Chondrocyte (in vitro differentiated cells): Measurements from ENCODE around the gene UQCRC1. TPM values are rescaled to one million over a fixed set of nuclear protein-coding genes. Genes with fewer than 3 reads are reported as not detected.
A peak's percentile ranks its signal among the peaks of the same experiment; 100 is the strongest.

Source experiments
- DNase-seq: peaks from one replicate; pipeline ENCODE4 v3.0.0; 2021; ENCODE audit warnings: mixed read lengths, low spot score
- H3K27ac Mint-ChIP-seq: one replicate; pipeline ENCODE4 v1.8.0; 2021; ENCODE audit warnings: mild to moderate bottlenecking, moderate library complexity, mixed read lengths; ENCODE audit not compliant: unreplicated experiment
- H3K27me3 Mint-ChIP-seq: 2 replicates; pipeline ENCODE4 v1.8.0; 2021; ENCODE audit warnings: low read depth, mixed read lengths
- H3K36me3 Mint-ChIP-seq: 2 replicates; pipeline ENCODE4 v1.8.0; 2021; ENCODE audit warnings: low read depth, mixed read lengths
- H3K4me1 Mint-ChIP-seq: 2 replicates; pipeline ENCODE4 v1.8.0; 2021; ENCODE audit warnings: low read depth, mild to moderate bottlenecking, mixed read lengths
- H3K4me3 Mint-ChIP-seq: one replicate; pipeline ENCODE4 v1.8.0; 2021; ENCODE audit warnings: mild to moderate bottlenecking, moderate library complexity, mixed read lengths; ENCODE audit not compliant: unreplicated experiment
- H3K9me3 Mint-ChIP-seq: 2 replicates; pipeline ENCODE4 v1.8.0; 2021; ENCODE audit warnings: low read depth, mixed read lengths
- total RNA-seq: library from RNA; stranded (reverse); gene quantifications from 3 replicates; pipeline ENCODE4 v1.2.1, GENCODE V29; 2021
- TF ChIP-seq, protein P1 (sequence below): fragments of 200-600 bp; sonication (generic); IDR thresholded peaks from 2 replicates; pipeline ENCODE4 v1.5.0; 2021; ENCODE audit warnings: antibody characterized with exemption, mild to moderate bottlenecking, moderate library complexity

UQCRC1 gene
- total RNA-seq, 1 donor from 2014 or later, result 258 TPM

DNA sequence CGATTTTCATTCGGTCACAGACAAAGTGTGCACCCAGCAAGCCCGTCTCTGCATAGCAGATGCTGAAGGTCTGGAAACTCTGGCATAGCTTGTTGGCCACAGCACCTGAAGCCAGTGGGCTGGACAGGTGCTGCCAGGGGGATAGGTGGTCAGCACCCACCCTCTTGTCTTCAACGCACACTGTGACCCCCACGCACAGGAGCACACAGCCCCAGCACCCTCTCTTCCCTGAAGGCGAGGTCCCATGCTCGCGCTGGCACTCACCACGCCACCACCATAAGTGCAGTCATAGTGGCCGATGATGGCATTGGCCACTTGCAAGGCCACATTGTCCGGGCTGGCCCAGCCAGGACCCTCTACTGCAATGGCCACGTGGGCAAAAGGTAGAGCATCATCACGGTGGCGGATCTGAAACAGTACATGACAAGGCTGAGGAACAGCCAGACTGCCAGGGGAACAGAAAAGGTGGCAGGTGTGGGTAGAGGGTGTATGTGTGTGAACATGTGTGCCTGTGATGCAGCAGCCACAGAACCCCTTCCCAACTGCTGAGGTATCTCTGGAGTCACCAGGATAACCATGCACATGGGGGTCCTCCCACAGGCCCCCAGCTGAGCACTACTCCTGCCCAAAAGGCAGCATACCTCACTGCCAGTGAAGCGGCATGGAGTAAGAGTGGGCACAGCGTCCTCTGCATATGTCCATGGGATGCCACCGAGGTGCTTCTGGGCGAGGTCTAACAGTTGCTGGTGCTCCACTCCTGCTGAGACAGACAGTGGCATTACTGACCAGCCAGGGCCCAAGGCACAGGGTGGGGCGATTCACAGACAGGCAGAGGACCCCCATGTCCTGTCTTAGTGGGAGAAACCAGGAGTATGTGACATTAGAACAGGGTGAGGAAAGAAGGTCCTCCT is 8.5 kb downstream of the UQCRC1 start:
- Mint-ChIP-seq H3K4me3 (no peak overlapping the region), H3K36me3 (peaks cover 46% of the 10 kb centered on the region), H3K4me1 (peaks cover 50% of the 10 kb centered on the region), H3K9me3 (no peaks in the 10 kb centered on the region), H3K27ac (peak overlapping the region; percentile 49), H3K27me3 (no peaks in the 10 kb centered on the region)
- DNase-seq, result no peak
- TF ChIP-seq, protein P1, sequence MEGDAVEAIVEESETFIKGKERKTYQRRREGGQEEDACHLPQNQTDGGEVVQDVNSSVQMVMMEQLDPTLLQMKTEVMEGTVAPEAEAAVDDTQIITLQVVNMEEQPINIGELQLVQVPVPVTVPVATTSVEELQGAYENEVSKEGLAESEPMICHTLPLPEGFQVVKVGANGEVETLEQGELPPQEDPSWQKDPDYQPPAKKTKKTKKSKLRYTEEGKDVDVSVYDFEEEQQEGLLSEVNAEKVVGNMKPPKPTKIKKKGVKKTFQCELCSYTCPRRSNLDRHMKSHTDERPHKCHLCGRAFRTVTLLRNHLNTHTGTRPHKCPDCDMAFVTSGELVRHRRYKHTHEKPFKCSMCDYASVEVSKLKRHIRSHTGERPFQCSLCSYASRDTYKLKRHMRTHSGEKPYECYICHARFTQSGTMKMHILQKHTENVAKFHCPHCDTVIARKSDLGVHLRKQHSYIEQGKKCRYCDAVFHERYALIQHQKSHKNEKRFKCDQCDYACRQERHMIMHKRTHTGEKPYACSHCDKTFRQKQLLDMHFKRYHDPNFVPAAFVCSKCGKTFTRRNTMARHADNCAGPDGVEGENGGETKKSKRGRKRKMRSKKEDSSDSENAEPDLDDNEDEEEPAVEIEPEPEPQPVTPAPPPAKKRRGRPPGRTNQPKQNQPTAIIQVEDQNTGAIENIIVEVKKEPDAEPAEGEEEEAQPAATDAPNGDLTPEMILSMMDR, result no peak

DNA sequence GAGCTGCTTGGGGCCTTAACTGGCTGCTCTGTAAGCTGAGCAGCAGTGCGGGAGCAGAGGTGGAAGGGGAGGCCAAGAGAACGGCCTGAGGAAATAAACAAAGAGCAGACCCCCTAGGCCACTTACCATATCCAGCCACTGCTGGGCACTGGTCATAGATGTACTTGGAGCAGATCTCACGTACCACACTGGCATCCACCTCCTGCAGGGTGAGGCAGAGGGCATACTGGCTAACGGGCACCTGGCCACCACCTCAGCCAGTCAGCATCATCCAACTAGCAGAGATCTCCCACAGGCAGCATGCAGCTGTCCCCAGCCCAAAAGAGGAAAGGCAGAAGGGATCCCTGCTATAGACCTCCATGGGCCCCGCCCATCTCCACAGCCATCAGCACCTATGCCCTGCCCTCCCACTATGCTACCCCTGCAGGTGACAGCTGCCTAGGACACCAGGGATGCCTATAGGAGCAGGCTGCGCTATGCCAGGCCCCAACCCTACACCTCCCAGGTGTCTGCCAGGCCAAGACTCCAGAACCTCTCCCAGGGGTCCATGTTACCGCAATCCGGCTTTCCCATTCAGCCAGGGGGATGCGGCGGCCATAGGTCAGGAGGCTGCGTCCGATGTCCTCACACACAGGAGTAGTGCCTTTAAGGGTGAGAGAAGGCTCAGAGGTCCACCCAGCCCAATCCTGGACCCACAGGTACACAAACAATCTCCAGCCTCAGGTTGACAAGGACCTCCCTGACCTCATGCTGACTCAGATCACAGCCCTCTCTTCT is 9.7 kb downstream of the UQCRC1 start:
- peak overlapping the region; percentile 97 for H3K27ac Mint-ChIP-seq
- no peaks in the 10 kb centered on the region for H3K9me3 Mint-ChIP-seq
- peak overlapping the region; percentile 58 for H3K4me3 Mint-ChIP-seq
- H3K36me3 Mint-ChIP-seq, result peaks cover 42% of the 10 kb centered on the region
- no peak for DNase-seq
- H3K27me3 Mint-ChIP-seq, result no peaks in the 10 kb centered on the region
- H3K4me1 Mint-ChIP-seq, result peaks cover 57% of the 10 kb centered on the region
- TF ChIP-seq, protein P1, result no peak

DNA sequence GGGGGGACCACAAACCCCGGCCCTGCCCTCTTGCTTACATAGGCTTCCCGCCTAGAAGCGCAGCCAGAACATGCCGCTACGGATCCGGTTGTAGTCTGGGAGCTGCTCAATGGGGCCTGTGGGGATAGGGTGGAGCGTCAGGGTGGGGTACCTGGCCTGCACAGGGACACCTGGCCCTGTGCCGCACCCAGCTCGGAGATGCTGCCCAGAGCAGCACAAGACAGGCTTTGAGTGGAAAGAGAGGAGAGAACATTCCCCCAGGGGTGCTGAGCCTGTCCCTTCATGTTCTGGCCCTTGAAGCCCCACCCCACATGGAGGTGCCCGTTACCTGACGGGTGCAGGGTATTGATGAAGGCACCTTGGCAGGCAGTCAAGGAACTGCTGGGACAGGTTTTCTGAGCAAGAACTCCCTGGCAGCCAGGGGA is 10.4 kb downstream of the UQCRC1 start:
- Mint-ChIP-seq H3K27ac (peak overlapping the region; percentile 97), H3K9me3 (no peaks in the 10 kb centered on the region), H3K4me1 (peaks cover 63% of the 10 kb centered on the region), H3K4me3 (peak overlapping the region; percentile 58), H3K27me3 (no peaks in the 10 kb centered on the region), H3K36me3 (peaks cover 37% of the 10 kb centered on the region)
- TF ChIP-seq, protein P1, result no peak
- DNase-seq, result no peak

DNA sequence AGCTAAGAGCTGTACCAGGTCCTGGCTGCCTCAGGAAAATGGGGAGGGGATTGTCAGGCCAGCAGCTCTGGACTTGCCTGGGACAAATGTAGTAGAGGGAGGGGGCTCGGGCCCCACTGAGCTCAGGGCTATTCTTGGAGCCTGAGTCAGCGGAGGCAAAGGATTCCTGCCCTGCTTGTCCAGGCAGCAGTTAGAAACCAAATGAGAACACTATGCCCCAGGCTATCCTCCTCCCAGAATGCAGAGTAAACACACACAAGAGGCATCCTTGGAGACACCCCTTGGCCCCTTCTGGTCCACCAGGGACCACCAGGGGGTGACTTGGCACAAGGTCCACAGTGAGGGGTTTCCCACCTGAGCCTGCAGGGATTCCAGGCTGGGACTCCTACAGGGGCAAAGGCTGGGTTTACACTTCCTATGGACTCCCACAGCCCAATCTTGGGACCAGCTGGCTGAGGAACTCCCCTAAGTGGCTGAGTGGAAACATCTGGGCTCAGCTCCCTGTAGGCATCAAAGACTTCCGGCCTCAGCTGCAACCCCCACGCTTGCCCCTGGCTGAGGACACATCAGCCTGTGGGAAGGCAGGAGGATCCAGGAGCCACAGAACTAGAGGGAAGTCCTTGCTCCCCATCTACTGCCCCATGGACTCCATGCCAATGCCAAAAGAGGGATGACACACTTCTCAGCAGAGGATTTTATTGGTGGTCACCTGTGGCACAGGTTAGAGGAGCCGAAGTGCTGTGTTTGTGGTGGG is 10.9 kb downstream of the UQCRC1 start:
- H3K36me3 Mint-ChIP-seq, result peaks cover 34% of the 10 kb centered on the region
- no peak for DNase-seq
- H3K27me3 Mint-ChIP-seq, result no peaks in the 10 kb centered on the region
- H3K4me3 Mint-ChIP-seq, result peak overlapping the region; percentile 58
- no peaks in the 10 kb centered on the region for H3K9me3 Mint-ChIP-seq
- TF ChIP-seq, protein P1, result peak; percentile 26
- peaks cover 63% of the 10 kb centered on the region for H3K4me1 Mint-ChIP-seq
- peak overlapping the region; percentile 97 for H3K27ac Mint-ChIP-seq

DNA sequence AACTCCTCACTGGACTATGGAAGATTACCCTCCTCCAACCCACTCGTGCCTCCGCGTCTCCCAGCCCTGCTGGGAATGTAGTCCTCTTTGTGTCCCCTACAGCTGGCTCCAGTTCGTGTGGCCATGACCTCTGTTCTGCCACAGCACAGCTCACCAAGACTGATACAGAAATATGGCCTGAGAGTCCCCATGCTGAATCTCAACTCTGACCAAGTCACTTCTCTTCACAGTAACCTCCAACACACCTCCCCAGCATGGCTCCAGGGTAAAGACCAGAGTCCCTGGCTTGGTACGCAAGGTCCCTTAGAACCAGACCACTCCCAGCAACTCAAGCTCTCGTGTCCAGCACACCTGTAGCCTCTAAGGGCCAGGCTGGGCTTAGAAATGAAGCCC is 12.0 kb downstream of the UQCRC1 start:
- Mint-ChIP-seq H3K4me3 (no peak overlapping the region), H3K9me3 (no peaks in the 10 kb centered on the region), H3K27ac (peak overlapping the region; percentile 97), H3K4me1 (peaks cover 63% of the 10 kb centered on the region), H3K27me3 (no peaks in the 10 kb centered on the region), H3K36me3 (peaks cover 26% of the 10 kb centered on the region)
- DNase-seq, result no peak
- TF ChIP-seq, protein P1, result no peak
